Erythroblast (primary cell): ENCODE results near the gene MAPK7.

Experiments
- GATA1 ChIP-seq: IDR thresholded peaks from 2 replicates; pipeline ENCODE4 v1.6.1; 2011; ENCODE audit warnings: low read depth, mild to moderate bottlenecking, control low read depth, low read length, moderate library complexity
- POLR2A ChIP-seq: IDR thresholded peaks from 2 replicates; pipeline ENCODE4 v1.6.1; 2011; ENCODE audit warnings: mild to moderate bottlenecking, low read length

DNA sequence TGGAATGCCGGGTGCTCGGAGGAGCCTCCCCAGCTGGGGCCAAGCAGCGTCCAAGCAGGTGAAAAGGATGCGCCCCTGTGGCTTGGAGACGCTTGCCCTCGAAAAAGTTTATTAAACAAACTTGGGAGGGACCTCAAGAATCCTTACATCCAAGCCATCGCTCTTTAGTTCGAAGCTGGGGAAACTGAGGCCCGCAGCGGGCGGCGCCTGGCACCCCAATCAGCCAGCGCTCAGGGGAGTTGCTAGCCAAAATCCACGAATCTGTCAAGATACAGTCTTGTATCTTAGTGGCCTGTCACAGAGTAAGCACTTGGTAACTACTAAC is 15.2 kb upstream of the MAPK7 start:
- TF ChIP-seq POLR2A (no peak), GATA1 (no peak)
